Stimulated activated CD4-positive, alpha-beta T cell treated with anti-CD3 and anti-CD28 coated beads, Interleukin-12 subunit alpha, Interleukin-12 subunit beta, amount 100 ng/mL, for 48 hours (primary cell): Measurements from ENCODE around the gene MVB12A.

Experiments
- DNase-seq, 3 donors: peaks; one replicate each; pipeline ENCODE4 v3.0.0-alpha.2; 2020; ENCODE audit warnings: low read depth in 2 of 3, low spot score in 1 of 3

MVB12A gene

DNA sequence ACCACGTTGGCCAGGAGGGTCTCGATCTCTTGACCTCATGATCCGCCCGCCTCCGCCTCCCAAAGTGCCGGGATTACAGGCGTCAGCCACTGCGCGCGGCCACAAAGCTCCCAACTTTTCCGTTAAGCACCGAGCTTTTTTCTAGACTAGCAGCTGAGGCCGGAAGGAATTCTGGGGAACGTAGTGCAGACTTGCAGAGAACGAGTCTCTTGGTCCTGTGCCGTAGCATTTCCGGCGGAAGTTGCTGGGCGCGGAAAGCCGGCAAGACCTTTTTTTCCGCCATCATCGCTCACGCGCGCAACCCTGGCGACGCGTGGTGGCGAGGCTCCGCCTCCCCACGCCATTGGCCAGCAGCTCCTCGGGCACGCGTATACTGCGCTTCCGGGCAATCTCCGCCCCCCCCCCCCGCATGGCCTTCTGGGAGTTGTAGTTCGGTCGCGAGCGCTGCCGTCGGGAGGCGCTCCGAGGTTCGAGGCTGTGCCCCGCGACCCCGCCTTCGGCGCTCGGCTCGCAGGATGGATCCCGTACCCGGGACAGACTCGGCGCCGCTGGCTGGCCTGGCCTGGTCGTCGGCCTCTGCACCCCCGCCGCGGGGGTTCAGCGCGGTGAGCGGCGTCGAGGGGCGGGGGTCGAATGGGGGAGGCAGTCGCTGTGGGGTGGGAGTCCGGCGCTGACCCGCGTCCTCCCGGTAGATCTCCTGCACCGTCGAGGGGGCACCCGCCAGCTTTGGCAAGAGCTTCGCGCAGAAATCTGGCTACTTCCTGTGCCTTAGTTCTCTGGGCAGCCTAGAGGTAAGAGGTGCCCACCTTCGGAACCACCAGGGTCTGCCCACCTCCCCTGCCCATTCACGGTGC is at the start of gene MVB12A:
Gene MVB12A, plus strand, starts transcription at position 427 of the 854 bp plus-strand sequence. Its CDS starts 89 bp downstream, at position 516.
- DNase-seq, result peak; percentile 87 to 94 (median 94)

DNA sequence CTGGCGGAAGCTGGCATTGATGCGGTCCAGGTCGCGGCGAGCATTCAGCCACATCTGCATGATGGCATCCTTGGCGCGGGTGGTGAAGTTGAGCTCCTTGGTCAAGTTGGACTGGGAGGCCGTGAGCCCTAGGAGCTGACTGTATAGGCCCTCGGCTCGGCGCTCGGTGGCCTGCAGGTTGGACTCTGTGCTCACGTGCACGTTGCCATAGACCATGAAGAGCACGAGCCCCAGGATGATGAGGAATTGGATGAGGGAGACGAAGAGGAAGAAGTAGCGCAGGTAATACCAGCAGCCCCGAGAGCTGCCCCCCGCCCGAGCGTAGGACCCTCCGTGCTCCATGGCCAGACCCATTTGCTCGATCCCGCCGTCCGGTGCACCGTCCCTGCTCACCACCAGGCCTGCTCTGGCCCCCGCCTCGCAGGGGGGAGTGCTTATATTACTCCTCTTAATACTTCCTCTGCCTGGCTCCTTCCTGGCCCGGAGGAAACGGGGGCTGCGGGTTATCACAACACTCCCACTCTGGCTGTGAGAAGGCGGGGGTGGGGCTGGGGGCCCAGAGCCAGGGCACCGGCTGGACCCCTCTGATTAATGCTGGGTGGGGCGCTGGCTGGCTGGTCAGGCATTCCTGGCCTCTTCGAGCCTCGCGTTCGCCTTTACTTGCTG is 42.8 kb upstream of the MVB12A start, which contains the start of gene PLVAP:
Gene PLVAP, minus strand, starts transcription at position 408 of the 666 bp plus-strand sequence. Its CDS starts 54 bp downstream, at position 354.
- DNase-seq, result no peak

DNA sequence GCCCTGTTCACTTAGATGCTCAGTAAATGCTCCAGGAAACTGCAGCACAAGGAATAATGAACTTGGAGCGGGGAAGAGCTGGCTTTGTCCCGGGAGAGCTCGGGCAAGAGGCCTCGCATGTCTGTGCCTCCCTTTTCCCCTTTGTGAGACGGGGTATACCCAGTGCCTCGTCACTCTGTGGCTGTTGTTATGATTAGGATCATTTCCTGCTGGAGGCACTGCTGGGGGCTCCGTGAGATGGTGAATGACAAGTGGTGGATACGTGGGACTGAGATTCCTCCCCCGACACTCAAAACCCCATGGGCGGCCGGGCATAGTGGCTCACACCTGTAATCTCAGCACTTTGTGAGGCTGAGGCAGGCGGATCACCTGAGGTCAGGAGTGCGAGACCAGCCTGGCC is 41.6 kb upstream of the MVB12A start:
- no peak for DNase-seq

DNA sequence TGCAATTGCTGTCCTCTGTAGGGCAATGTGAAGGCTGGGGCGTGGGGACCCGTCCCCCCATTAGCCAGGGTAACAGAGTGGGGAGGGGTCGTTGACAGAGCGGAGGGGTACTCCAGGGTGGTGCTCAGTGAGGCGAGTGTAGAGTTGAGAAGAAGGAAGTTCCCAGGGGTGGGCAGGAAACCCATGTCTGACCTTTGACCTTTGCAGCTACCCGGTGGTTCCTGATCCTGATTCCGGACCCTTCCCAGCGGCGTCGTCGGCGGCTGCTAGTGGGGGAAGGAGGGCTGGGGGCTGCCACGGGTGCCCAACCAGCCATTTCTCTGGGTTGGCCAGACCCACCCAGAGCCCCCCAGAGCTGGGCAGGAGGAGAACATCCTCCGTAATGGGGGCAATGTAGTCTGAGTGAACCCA is 40.6 kb upstream of the MVB12A start:
- DNase-seq, result no peak

DNA sequence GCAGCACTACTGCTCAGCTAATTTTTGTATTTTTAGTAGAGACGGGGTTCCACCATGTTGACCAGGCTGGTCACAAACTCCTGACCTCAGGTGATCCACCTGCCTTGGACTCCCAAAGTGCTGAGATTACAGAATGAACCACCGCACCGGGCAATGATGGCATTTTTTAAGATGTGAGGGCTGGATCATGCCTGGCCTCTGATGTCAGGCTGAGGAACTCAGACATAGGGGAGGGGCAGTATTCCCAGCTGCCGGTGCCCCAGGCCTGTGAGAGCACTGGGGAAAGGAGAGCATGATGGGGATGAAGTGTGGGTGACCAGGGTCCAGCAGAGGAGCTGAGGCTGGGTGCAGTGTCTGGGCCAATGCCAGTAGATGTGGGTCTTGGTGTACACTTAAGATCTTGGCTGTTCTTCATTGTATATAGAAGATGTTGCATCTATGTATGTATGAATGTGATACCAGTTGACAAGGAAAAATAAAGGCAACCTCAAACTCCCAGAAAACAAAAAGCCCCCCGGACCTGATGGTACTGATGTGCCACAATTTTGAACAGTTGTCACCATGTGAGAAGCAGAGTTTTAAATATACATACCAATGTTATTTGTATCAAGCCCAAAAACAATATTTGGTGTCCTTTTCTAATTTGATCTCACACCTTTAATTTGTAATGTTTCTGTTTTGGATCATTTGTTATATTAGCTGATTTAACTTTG is 39.3 kb upstream of the MVB12A start:
- no peak for DNase-seq

DNA sequence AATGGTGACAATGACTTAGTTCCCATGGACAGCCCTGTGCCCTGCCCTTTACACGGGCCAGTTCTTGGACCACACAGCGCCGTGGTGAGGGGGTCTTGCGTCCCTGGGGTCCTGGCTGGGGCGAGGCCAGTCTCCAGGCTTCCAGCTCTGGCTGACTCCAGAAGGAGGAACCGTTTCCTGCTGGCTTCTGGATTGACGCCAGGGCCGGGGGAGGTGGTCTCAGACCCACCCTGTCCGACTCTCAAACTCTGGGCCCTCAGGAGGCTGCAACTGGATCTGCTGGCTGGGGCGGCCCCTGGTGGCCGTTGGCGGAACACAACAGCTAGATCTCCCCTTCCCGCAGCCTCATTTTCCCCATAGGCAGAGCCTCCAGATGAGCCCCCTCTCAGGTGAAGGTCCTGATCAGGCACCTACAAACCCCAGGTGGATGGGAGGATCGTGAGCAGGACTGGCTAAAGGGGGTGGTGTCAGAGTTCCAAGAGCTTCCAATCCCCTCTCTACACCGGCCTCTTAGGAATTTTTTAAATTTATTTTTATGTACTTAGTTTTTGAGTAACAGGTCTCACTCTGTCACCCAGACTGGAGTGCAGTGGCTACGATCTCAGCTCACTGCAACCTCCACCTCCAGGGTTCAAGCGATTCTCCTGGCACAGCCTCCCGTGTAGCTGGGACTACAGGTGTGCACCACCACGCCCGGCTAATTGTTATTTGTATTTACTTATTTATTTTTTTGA is 33.8 kb upstream of the MVB12A start:
- DNase-seq, result peak in 2 of 3 donors; percentile 45 to 62

DNA sequence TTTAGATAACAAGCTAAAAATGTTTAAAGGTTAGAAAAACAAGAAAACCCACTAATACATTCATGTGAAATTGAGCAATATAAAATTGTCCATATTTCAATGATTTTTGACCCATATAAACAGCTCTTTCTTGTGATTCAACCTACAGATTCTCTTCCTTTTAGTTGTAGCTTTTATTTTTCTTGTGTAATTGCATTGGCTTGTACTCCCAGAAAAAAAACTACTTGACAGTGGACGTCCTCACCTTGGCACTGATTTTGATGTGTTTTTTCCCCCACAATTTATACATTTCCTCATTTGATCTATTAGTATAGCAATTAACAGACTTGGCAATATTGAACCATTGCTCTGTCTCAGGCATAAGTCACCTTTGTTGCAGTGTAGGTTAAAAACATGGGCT is 30.6 kb upstream of the MVB12A start:
- no peak for DNase-seq

DNA sequence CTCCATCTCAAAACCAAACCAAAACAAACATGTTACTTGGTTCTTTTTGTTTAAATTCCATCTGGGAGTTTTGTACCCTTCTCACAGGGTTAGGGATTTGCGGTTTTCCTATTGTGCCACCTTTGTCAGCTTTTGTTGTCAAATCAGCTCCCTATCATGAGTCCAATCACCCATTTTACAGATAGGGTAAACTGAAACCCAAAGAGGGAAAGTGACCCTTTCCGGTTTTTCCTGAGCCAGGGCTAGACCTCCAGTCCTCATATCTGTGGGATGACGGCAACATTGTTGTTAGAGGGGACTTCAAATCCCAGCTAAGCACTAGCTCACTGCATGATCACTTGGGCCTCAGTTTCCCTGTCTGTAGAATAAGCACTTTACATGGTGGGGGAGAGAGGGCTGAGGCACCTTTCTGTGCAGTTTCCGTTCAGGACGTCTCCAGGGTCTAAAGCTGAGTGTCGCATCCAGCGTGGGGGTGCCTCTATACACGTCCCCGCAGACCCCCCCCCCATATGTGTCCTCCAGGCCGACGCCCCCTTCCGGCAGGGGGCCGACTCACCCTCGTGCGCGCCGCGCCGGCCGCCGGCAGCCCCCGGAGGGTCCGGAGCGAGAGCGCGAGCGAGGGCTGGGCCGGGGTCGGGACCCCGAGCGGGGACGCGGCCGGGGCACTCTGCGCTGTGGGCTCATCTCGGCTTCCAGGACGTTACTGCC is 29.7 kb upstream of the MVB12A start:
- DNase-seq, result no peak

DNA sequence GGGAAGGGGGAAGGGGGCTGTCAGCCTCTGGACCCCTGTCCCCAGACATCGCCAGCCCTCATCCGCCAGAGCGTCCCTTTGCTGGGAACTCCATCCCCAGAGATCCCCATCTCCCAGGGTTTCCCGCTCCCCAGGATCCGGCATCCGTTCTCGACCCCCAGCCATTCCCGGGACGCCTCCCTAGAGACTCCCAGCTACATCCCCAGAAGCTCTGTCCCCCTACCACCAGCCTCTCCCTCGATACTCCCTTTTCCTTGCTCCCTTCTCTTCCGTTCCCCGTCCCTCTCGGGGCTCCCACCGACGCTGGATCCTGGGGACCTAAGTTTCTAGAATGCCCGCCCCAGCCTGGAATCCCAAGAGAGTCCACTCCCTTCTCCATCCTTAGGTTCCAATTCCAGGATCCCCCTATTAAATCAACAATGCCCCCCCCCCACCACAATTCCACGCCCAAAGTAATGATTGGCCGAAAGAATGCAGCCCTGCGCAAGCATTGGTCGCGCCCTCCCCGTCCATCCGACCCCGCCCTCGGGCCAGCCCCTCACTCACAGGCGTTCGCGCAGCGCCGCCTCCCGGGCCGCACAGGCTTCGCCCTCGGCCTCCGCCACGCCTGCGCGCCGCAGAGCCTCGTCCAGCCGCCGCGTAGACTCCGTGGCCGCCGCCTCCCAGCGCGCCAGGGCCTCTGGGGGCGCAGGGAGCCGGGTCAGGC is 29.0 kb upstream of the MVB12A start:
- peak; percentile 82 to 91 (median 87) for DNase-seq

DNA sequence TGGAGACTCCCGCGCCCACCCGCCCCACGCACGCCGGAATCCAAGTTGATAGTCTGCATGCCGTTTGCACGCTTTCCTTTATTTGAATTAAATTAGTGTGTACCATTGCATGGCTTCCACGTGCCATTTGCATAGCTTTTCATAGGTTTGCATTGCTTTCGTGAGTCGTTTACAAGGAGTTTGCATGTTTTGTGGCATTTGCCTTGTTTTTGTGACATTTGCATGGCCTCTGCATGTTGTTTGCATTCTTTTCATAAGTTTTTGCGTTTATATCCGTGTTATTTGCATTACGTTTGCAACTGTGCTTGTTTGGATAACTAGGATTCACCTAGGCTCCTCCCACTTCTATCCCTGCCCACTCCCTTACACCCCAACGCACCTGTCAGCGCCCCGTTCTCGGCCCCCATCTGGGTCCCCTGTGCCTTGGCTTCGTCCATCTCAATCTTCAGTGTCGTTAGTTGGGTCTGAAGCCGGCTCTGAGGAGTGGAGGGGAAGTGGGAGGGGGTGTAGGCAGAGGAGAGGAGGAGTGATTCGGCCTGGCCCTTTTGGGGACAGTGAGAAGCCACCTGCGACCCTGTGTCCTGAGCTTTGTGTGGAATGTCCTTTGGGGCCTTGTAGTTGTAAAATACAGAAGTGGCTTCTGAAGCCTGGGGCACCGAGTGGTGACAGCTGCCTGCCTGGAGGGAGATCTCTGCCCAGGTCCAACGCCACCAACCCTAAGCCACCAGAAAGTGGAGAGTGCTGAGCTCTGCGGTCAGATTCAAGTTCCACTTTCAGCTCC is 28.3 kb upstream of the MVB12A start:
- no peak for DNase-seq

DNA sequence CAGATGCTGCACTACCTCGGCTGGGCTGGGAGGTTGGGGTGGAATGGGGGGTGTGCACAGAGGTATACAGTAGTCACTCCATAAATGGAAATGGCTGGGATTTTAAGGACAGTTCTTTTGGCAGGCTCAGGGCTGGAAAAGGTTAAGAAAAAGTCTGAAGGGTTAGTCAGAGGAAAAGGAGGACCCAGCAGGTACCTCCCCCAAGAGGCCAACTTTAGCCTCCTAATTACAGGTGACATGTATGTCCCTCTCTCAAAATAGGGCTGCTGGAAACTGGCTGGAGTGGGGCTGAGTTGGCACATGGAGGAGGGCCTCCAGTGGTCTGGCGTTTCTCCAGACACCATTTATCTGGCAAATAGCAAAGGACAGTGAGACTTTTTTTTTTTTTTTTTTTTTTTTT is 26.8 kb upstream of the MVB12A start:
- no peak for DNase-seq

DNA sequence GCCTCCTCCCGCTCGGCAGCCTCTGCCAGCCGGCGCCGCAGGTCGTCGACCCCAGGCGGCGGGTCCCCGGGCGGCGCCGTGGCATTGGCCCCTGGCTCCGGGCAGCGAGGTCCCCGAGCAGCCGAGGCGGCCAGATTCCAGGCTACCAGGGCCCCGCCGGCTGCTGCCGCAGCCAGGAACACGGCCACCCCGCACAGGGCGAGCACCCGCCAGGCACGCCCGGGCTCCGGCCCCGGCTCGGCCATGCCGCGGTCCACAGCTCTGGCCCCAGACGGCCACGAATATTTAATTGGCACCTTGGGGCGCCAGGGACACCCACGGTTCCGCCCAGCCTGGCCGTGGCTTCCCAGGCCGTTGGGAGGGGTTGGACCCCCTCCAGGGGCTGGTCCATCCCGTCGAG is 25.9 kb upstream of the MVB12A start, which contains the start of gene CCDC194:
Gene CCDC194, minus strand, starts transcription at position 283 of the 400 bp plus-strand sequence. Its CDS starts 38 bp downstream, at position 245.
- DNase-seq, result no peak

DNA sequence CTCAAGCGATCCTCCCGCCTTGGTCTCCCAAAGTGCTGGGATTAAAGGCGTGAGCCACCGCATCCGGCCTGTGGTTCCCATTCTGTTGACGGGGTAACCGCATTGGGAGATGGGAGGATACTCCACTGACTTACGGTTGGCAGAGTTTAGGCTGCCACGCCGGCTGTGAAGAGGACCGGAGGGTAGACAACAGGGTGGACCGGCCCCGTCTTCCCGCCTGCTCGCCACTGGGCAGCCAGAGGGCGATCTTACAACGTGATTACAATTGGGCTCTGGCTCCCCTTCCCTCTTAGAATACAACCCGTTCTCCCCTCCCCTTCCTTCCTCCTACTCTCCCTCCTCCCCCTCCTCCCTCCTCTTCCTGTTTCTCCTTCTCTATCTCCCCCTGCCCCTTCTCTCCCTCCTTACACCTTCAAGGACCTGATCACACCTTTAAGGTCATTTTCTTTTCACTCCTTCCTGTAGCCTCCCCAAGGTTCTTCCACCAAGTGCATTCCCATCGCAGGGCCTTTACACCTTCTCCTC is 24.9 kb upstream of the MVB12A start:
- DNase-seq, result peak; percentile 58 to 75 (median 65)

DNA sequence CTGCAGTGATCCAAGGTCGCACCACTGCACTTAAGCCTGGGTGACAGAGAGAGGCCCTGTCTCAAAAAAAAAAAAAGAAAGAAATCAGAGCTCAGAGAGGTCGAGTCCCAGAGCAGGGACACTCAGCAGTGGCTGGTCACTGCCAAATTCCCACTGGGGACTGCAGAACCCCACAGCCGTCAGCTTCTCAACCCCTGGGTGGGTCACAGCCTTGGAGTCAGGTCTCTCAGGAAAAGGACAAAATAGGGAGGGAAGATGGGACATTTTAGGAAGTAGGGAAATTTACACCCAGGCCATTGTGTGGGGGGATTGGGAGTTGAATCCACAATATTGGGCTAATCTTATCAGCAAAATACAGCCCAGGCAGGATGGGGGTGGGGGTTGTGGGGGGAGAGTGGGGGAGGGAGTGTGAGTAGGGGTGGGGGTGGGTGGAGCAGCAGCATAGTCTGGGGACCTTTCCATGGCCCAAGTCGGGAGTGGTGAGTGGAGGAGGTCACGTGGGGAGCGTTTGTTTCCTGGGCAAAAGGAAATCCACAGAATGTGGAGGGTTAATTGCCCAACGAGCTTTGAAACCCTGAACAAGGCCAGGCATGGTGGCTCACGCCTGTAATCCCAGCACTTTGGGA is 20.8 kb upstream of the MVB12A start:
- no peak for DNase-seq

DNA sequence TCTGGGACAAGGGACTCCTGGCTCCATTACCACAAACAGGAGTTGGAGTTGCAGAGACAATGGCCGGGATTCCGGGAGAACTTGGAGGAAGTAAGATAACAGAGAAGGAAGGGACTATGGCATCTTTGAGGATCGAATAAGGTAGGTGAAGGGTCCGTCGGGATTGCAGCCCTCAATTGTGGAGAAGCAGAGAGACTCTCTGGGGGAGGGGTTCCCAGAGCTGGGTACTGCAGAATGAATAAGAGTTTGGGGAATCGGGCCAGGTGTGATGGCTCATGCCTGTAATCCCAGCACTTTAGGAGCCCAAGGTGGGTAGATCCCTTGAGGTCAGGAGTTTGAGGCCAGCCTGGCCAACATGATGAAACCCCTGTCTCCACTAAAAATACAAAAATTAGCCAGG is 18.2 kb upstream of the MVB12A start:
- DNase-seq, result no peak

DNA sequence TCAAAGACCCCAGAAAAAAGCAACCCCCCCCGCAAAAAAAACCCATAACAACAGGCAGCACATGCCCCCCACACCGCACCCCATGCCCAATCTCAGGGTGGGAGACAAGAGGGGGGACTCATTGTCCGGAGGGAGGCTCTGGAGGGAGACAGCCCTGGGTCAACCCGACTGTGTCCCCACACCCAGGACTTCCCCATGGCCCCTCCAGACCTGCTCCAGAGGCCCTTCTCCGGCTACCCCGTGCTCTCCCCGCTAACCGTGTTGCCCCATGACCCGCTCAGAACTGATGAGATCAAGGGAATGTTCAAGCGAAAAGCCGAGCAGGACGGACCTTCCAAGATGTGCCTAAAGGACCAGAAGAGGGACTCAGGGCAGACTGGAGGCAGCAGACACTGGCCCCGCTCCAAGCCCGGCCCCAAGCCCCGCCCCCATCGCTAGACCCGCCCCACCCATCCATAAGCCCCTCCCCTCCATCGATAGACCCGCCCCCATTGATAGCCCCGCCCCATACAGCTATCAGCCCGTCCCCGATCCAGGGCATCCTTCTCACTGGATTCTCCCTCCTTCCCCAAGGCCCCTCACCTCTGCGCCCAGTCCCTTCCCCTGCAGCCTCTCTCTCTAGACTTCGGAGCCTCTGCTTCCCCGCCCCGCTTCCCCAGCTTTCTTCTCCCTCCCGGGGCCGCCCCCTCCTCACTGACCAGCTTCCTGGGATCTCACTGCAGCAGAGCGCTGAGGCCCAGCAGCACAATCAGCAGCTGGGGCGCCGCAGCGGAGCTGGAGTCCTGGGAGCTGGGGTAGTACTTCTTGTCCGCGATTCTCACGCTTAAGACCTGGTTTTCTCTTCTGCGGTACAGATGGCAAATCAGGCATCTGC is 16.6 kb upstream of the MVB12A start:
- peak in 2 of 3 donors; percentile 34 to 39 for DNase-seq

DNA sequence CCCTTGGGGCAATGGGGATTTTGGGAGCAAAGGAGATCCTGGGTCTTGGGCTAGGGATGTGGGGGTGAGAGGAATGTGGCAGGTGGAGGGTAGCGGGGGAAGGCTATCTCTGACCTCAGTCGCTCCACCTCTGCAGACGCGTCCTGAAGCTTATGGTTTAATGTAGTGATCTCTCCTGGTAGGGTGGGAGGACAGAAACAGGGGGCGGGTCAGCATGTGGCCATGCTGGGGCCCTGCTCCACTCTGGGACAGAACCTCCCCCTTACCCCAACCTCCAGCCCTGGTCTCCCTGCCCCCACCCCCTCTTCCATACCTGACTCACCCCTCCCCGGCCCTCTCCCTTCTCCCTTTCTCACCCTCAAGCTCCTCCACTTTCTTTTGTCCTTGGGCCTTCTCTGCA is 15.8 kb upstream of the MVB12A start:
- peak in 1 of 3 donors; percentile 16 for DNase-seq
